KG1 (cell line): Measurements from ENCODE around the gene TMEM178A.
"Not testable (repeated sequence)": the region's sequence is repeated elsewhere in the genome, so short reads cannot be mapped to it uniquely, and the experiment has no call there.

Source experiments
- DNase-seq: peaks from one replicate; lab custom pipeline; 2025; lab: John Stamatoyannopoulos, UW

The TMEM178A gene

GRCh38 chr2:39648580-39648979 lies 17.1 kb upstream of the TMEM178A start:
- no peak for DNase-seq

- DNase-seq, result no peak
Measured at GRCh38 chr2:39649511-39649910, 16.2 kb upstream of the TMEM178A start.

GRCh38 chr2:39650468-39650867 lies 15.2 kb upstream of the TMEM178A start:
- DNase-seq, result no peak

- DNase-seq, result not testable (repeated sequence)
Measured at GRCh38 chr2:39656215-39656614, 9.5 kb upstream of the TMEM178A start.

- DNase-seq, result no peak
Measured at GRCh38 chr2:39657287-39657937, 8.3 kb upstream of the TMEM178A start.

GRCh38 chr2:39658371-39658770 lies 7.3 kb upstream of the TMEM178A start:
- no peak for DNase-seq

- DNase-seq, result no peak
Measured at GRCh38 chr2:39659765-39660611, 5.7 kb upstream of the TMEM178A start.

- DNase-seq, result no peak
Measured at GRCh38 chr2:39660612-39661236, 5.0 kb upstream of the TMEM178A start.

GRCh38 chr2:39661826-39662225 lies 3.9 kb upstream of the TMEM178A start:
- no peak for DNase-seq

- DNase-seq, result no peak
Measured at GRCh38 chr2:39663187-39663930, 2.4 kb upstream of the TMEM178A start.

GRCh38 chr2:39664232-39664887 lies 1.4 kb upstream of the TMEM178A start:
- DNase-seq, result no peak

GRCh38 chr2:39664888-39665591 lies 677 bp upstream of the TMEM178A start:
- no peak for DNase-seq

GRCh38 chr2:39666491-39667101 lies 879 bp downstream of the TMEM178A start:
- DNase-seq, result no peak

GRCh38 chr2:39667104-39667885 lies 1.6 kb downstream of the TMEM178A start:
- DNase-seq, result no peak

- no peak for DNase-seq
Measured at GRCh38 chr2:39667886-39668276, 2.2 kb downstream of the TMEM178A start.

- no peak for DNase-seq
Measured at GRCh38 chr2:39668576-39669080, 2.9 kb downstream of the TMEM178A start.

- DNase-seq, result no peak
Measured at GRCh38 chr2:39671604-39672003, 5.9 kb downstream of the TMEM178A start.

GRCh38 chr2:39673018-39673417 lies 7.3 kb downstream of the TMEM178A start:
- DNase-seq, result no peak

- DNase-seq, result no peak
Measured at GRCh38 chr2:39676342-39676741, 10.6 kb downstream of the TMEM178A start.

GRCh38 chr2:39678170-39678569 lies 12.5 kb downstream of the TMEM178A start:
- no peak for DNase-seq
